Activated T-helper 17 cell treated with anti-CD3 and anti-CD28 coated beads, Interleukin-2, amount 50 U/mL, for 72 hours (primary cell): ENCODE results near the gene SIGMAR1. TPM values are rescaled to one million over a fixed set of nuclear protein-coding genes. Genes with fewer than 3 reads are reported as not detected.

Experiments
- ATAC-seq: fragments of 150-1000 bp; cut with Tn5 transposase; replicated peaks from 2 replicates; pipeline ENCODE4 v1.10.0; 2021; ENCODE audit warnings: mild to moderate bottlenecking, moderate library complexity
- H3K27ac Mint-ChIP-seq: one replicate; pipeline ENCODE4 v1.8.0; 2022; ENCODE audit warnings: mixed read lengths
- H3K27me3 Mint-ChIP-seq: one replicate; pipeline ENCODE4 v1.8.0; 2022; ENCODE audit warnings: mixed read lengths
- H3K36me3 Mint-ChIP-seq: one replicate; pipeline ENCODE4 v1.8.0; 2022; ENCODE audit warnings: low read depth, mild to moderate bottlenecking, mixed read lengths
- H3K4me1 Mint-ChIP-seq: one replicate; pipeline ENCODE4 v1.8.0; 2022; ENCODE audit warnings: mixed read lengths
- H3K4me3 Mint-ChIP-seq: one replicate; pipeline ENCODE4 v1.8.0; 2022; ENCODE audit warnings: mild to moderate bottlenecking, mixed read lengths
- H3K9me3 Mint-ChIP-seq: one replicate; pipeline ENCODE4 v1.8.0; 2022; ENCODE audit warnings: mixed read lengths
- total RNA-seq, 2 donors: library from RNA; stranded (reverse); gene quantifications; one replicate each; pipeline ENCODE4 v1.2.3, GENCODE V29; 2022

The SIGMAR1 gene
- total RNA-seq, 2 donors from 2014 or later: 42.6 to 75.3 TPM

- Mint-ChIP-seq H3K4me1 (peaks cover 13% of the 10 kb centered on the region), H3K36me3 (peaks cover 7% of the 10 kb centered on the region), H3K27ac (no peak overlapping the region), H3K4me3 (peak overlapping the region; percentile 68), H3K9me3 (no peaks in the 10 kb centered on the region), H3K27me3 (peaks cover 55% of the 10 kb centered on the region)
- ATAC-seq: peak; percentile 20
Observed at GRCh38 chr9:34590381-34591247, 47.0 kb downstream of the SIGMAR1 start.

DNA sequence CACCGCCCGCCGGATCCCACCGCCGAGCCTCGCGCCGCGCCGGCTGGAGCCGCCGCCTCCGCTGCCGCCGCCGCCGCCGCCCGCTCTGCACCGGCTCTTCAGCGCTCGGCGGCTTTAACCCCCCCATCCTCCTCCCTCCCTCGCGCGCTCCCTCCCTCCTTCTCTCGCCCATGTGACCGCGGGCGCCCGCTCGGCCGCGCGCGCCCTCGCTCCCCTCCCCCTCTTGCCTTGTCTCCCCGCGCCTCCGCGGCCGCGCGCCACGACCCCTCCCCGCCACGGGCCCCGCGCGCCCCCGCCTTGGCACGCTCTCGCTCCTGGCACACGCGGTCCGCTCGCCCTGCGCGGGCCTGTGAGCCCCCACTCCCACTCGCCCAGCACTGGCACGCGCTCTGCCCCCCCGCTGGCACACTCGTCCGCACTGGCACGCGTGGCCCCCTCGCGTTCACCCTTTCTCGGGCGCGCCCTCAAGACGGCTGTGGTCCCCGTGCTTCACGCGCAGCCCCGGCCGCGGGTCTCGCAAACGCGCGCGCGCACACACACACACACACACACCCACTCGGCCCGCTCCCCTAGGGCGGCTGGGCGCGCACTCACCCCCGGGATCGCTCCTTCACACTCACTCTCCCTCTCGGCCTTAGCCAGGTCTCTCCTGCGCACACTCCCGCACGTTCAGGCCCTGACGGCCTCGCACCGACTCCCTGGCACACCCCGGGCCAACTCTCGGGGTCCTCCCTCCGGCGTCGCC lies 47.8 kb downstream of the SIGMAR1 start, which contains the start of gene CNTFR:
TSS of gene CNTFR (minus strand) at position 89 of the 745 bp plus-strand sequence. CDS start 20,743 bp downstream, outside the sequence.
- Mint-ChIP-seq H3K36me3 (peaks cover 7% of the 10 kb centered on the region), H3K4me3 (peak within 1 kb of the TSS; percentile 68), H3K27me3 (peaks cover 60% of the 10 kb centered on the region), H3K27ac (no peak within 1 kb of the TSS), H3K4me1 (peaks cover 13% of the 10 kb centered on the region), H3K9me3 (no peaks in the 10 kb centered on the region)
- no peak for ATAC-seq

DNA sequence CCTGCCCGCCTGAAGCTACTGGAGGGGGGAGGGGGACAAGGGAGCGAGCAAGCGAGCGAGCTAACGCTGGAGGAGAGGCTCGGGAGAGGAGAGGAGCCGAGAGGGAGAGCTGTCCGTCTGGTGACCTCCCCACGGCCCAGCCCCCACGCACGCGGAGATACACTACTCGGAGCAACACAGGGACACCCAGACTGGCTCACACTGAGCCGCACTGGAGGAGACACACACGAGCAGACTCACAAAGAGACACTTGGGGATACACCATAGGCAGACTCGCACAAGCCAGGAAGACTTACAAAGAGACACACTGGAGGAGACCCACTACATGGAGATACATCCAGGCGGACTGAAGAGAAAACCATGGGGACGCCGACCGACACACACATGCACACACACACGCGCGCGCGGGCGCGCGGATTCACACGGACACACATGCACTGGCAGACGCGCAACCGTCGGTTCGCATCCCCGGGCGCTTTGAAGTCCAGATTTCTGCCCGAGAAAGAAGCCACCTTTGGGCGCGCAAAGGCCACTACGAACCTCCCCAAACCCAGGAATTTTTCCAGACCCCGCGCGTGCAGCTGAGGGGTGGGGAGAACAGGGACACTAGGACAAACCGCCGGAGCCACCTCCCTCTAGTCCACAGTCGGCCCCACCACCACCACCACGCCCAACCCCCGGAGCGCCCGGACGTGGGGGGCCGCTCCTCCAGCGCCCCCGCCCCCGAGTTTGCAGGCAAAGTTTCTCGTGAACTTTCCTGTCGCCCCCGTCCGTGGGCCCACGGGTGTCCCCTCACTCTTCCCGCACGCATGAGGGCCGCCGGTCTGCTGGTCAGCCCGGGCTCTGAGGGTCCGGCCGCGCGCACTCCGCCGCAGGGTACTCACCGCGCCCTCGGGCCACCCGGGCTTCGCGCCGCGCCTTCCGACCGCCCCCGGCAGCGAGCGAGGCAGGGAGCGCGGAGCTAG lies 48.6 kb downstream of the SIGMAR1 start:
- H3K4me3 Mint-ChIP-seq: peak overlapping the region; percentile 22
- H3K36me3 Mint-ChIP-seq: peaks cover 7% of the 10 kb centered on the region
- peaks cover 13% of the 10 kb centered on the region for H3K4me1 Mint-ChIP-seq
- ATAC-seq: no peak
- H3K27ac Mint-ChIP-seq: no peak overlapping the region
- H3K9me3 Mint-ChIP-seq: no peaks in the 10 kb centered on the region
- peaks cover 62% of the 10 kb centered on the region for H3K27me3 Mint-ChIP-seq

DNA sequence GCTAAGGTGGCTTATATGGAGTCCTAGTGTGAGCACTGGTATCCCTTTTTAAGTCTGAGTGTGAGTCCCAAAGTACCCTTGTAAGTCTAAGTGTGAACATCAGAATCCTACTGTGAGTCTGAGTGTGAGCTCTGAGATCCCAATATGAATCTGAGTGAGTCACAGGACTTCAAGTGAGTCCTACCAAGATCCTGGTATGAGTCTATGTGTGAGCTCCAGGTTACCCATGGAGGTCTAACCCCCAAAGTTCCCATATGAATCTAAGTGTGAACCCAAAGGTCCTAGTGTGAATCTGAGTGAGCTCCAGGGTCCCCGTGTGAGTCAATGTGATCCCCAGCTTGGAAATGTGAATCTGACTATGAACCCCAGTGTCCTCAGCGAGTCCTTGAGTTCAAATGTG lies 50.3 kb downstream of the SIGMAR1 start:
- ATAC-seq: peak; percentile 53
- H3K36me3 Mint-ChIP-seq: peaks cover 7% of the 10 kb centered on the region
- no peak overlapping the region for H3K27ac Mint-ChIP-seq
- peaks cover 54% of the 10 kb centered on the region for H3K27me3 Mint-ChIP-seq
- no peaks in the 10 kb centered on the region for H3K9me3 Mint-ChIP-seq
- H3K4me1 Mint-ChIP-seq: peaks cover 10% of the 10 kb centered on the region
- H3K4me3 Mint-ChIP-seq: no peak overlapping the region

- H3K27ac Mint-ChIP-seq: no peak overlapping the region
- no peak overlapping the region for H3K4me3 Mint-ChIP-seq
- peaks cover 7% of the 10 kb centered on the region for H3K4me1 Mint-ChIP-seq
- H3K27me3 Mint-ChIP-seq: peaks cover 55% of the 10 kb centered on the region
- no peaks in the 10 kb centered on the region for H3K9me3 Mint-ChIP-seq
- peaks cover 7% of the 10 kb centered on the region for H3K36me3 Mint-ChIP-seq
- no peak for ATAC-seq
Observed at GRCh38 chr9:34585946-34586669, 51.5 kb downstream of the SIGMAR1 start.

GRCh38 chr9:34584970-34585369 lies 52.6 kb downstream of the SIGMAR1 start:
- peaks cover 1% of the 10 kb centered on the region for H3K36me3 Mint-ChIP-seq
- H3K4me3 Mint-ChIP-seq: no peak overlapping the region
- no peak for ATAC-seq
- peaks cover 58% of the 10 kb centered on the region for H3K27me3 Mint-ChIP-seq
- H3K9me3 Mint-ChIP-seq: no peaks in the 10 kb centered on the region
- H3K4me1 Mint-ChIP-seq: peaks cover 7% of the 10 kb centered on the region
- H3K27ac Mint-ChIP-seq: no peak overlapping the region

Other genes starting within 250 kb of the SIGMAR1 start
- gene FAM219A, start 179.2 kb downstream of the SIGMAR1 start, total RNA-seq: 10 to 100 TPM; 12.5 to 12.9 TPM
- not detected for gene DNAI1, start 179.0 kb downstream of the SIGMAR1 start, total RNA-seq
- gene ENHO, start 114.8 kb downstream of the SIGMAR1 start, total RNA-seq: not detected
- gene CNTFR, start 48.1 kb downstream of the SIGMAR1 start, total RNA-seq: not detected
- 10 to 100 TPM; 21.3 to 25.8 TPM for gene RPP25L, start 25.7 kb downstream of the SIGMAR1 start, total RNA-seq
- 10 to 100 TPM; 78.4 to 96.4 TPM for gene DCTN3, start 17.3 kb downstream of the SIGMAR1 start, total RNA-seq
- under 1 TPM; 0.17 to 0.42 TPM for gene ARID3C, start 8.7 kb downstream of the SIGMAR1 start, total RNA-seq
- 10 to 100 TPM; 48.3 to 66.7 TPM for gene GALT, start 8.9 kb upstream of the SIGMAR1 start, total RNA-seq
- 10 to 100 TPM; 30.4 to 48.9 TPM for gene IL11RA, start 14.4 kb upstream of the SIGMAR1 start, total RNA-seq
- gene CCL27, start 24.9 kb upstream of the SIGMAR1 start, total RNA-seq: 1 to 10 TPM in 1 of 2 donors, under 1 TPM in 1; 0.78 to 1.6 TPM
- not detected for gene CCL19, start 53.5 kb upstream of the SIGMAR1 start, total RNA-seq
- gene CCL21, start 72.3 kb upstream of the SIGMAR1 start, total RNA-seq: not detected